WTC11 (cell line): Measurements from ENCODE around the gene NSMCE1. TPM values are rescaled to one million over a fixed set of nuclear protein-coding genes. Genes with fewer than 3 reads are reported as not detected.

ENCODE experiments used
- ATAC-seq: fragments of 200-7000 bp; cut with Tn5 transposase; 2 replicates; pipeline ENCODE4 v1.10.0; 2021; ENCODE audit warnings: mild to moderate bottlenecking, moderate library complexity
- CTCF ChIA-PET: fragments of 300-600 bp; sonication (Branson Sonifier 250); formaldehyde crosslinking; loops from one replicate; lab custom pipeline; 2021; ENCODE audit warnings: antibody characterized with exemption; lab: Charles Lee
- POLR2A ChIA-PET: fragments of 350-600 bp; sonication (Branson Sonifier 250); formaldehyde crosslinking; loops from one replicate; lab custom pipeline; 2021; ENCODE audit warnings: antibody characterized with exemption; lab: Charles Lee
- DNase-seq: peaks from one replicate; pipeline ENCODE4 v3.0.0; 2021; ENCODE audit warnings: low spot score
- H3K27ac Mint-ChIP-seq: 2 replicates; pipeline ENCODE4 v1.8.0; 2021; ENCODE audit warnings: mixed read lengths
- H3K27me3 Mint-ChIP-seq: 2 replicates; pipeline ENCODE4 v1.8.0; 2021; ENCODE audit warnings: low read depth, mild to moderate bottlenecking, moderate library complexity, mixed read lengths
- H3K36me3 Mint-ChIP-seq: 2 replicates; pipeline ENCODE4 v1.8.0; 2021; ENCODE audit warnings: mixed read lengths
- H3K4me1 Mint-ChIP-seq: 2 replicates; pipeline ENCODE4 v1.8.0; 2022; ENCODE audit warnings: mixed read lengths
- H3K4me3 Mint-ChIP-seq: 2 replicates; pipeline ENCODE4 v1.8.0; 2021; ENCODE audit warnings: mild to moderate bottlenecking, moderate library complexity, mixed read lengths
- H3K9me3 Mint-ChIP-seq: 2 replicates; pipeline ENCODE4 v1.8.0; 2021; ENCODE audit warnings: mixed read lengths
- CREM ChIP-seq: sonication (generic); formaldehyde crosslinking; IDR thresholded peaks from 2 replicates; pipeline ENCODE4 v1.8.1; 2022; ENCODE audit warnings: mild to moderate bottlenecking, missing genetic modification reagents, moderate library complexity
- ESRRA ChIP-seq: sonication (generic); formaldehyde crosslinking; IDR thresholded peaks from 2 replicates; pipeline ENCODE4 v1.8.1; 2022; ENCODE audit warnings: mild to moderate bottlenecking, missing genetic modification reagents, borderline replicate concordance
- KAT7 ChIP-seq: sonication (generic); formaldehyde crosslinking; IDR thresholded peaks from 2 replicates; pipeline ENCODE4 v1.8.1; 2023; ENCODE audit warnings: missing genetic modification reagents, mild to moderate bottlenecking, borderline replicate concordance
- PREB ChIP-seq: sonication (generic); formaldehyde crosslinking; IDR thresholded peaks from 2 replicates; pipeline ENCODE4 v1.8.1; 2022; ENCODE audit warnings: mild to moderate bottlenecking, missing genetic modification reagents, moderate library complexity, borderline replicate concordance
- TCF7 ChIP-seq: sonication (generic); formaldehyde crosslinking; IDR thresholded peaks from 2 replicates; pipeline ENCODE4 v1.8.0; 2022; ENCODE audit warnings: mild to moderate bottlenecking, low read depth, missing genetic modification reagents, moderate library complexity
- USF2 ChIP-seq: sonication (generic); formaldehyde crosslinking; IDR thresholded peaks from 2 replicates; pipeline ENCODE4 v1.8.1; 2023; ENCODE audit warnings: mild to moderate bottlenecking, missing genetic modification reagents, moderate library complexity
- ZNF423 ChIP-seq: fragments of 250-450 bp; sonication (Bioruptor Pico); IDR thresholded peaks from 2 replicates; pipeline ENCODE4 v2.1.2; 2022; ENCODE audit warnings: mild to moderate bottlenecking, moderate library complexity
- ZNF512 ChIP-seq: sonication (generic); formaldehyde crosslinking; IDR thresholded peaks from 2 replicates; pipeline ENCODE4 v1.8.1; 2022; ENCODE audit warnings: missing genetic modification reagents, borderline replicate concordance
- total RNA-seq: library from RNA; stranded (reverse); gene quantifications from 3 replicates; pipeline ENCODE4 v1.2.3, GENCODE V29; 2021
- TF ChIP-seq, protein P1 (sequence below): fragments of 250-450 bp; sonication (Bioruptor Pico); IDR thresholded peaks from 2 replicates; pipeline ENCODE4 v1.8.0; 2021; ENCODE audit warnings: mild to moderate bottlenecking
- TF ChIP-seq, protein P2 (sequence below): sonication (generic); formaldehyde crosslinking; IDR thresholded peaks from 2 replicates; pipeline ENCODE4 v1.8.1; 2023; ENCODE audit warnings: mild to moderate bottlenecking, moderate library complexity, missing genetic modification reagents

The NSMCE1 gene
- total RNA-seq, 1 experiment from 2014 or later = 29.4 TPM

GRCh38 chr16:27223226-27223610, 45.4 kb downstream of the NSMCE1 start:
- ChIA-PET CTCF (interaction anchor here (0.6 to 3.0 kb wide), 4 partner anchors 12 to 328 kb away, joined by 3 to 11 read pairs (median 6); no protein-coding TSS in a partner anchor), POLR2A (interaction anchor here (0.6 kb wide), 1 partner anchor 1012 kb away, joined by 3 read pairs; no protein-coding TSS in a partner anchor)
- H3K27ac Mint-ChIP-seq = no peak overlapping the region
- ATAC-seq (no peak; the same call in 1 of the 2 replicates), DNase-seq (no peak)
- H3K36me3 Mint-ChIP-seq = no peaks in the 10 kb centered on the region
- H3K9me3 Mint-ChIP-seq = no peaks in the 10 kb centered on the region
- H3K4me3 Mint-ChIP-seq = no peak overlapping the region
- TF ChIP-seq USF2 = no peak
- no peaks in the 10 kb centered on the region for H3K4me1 Mint-ChIP-seq
- H3K27me3 Mint-ChIP-seq = no peaks in the 10 kb centered on the region

DNA sequence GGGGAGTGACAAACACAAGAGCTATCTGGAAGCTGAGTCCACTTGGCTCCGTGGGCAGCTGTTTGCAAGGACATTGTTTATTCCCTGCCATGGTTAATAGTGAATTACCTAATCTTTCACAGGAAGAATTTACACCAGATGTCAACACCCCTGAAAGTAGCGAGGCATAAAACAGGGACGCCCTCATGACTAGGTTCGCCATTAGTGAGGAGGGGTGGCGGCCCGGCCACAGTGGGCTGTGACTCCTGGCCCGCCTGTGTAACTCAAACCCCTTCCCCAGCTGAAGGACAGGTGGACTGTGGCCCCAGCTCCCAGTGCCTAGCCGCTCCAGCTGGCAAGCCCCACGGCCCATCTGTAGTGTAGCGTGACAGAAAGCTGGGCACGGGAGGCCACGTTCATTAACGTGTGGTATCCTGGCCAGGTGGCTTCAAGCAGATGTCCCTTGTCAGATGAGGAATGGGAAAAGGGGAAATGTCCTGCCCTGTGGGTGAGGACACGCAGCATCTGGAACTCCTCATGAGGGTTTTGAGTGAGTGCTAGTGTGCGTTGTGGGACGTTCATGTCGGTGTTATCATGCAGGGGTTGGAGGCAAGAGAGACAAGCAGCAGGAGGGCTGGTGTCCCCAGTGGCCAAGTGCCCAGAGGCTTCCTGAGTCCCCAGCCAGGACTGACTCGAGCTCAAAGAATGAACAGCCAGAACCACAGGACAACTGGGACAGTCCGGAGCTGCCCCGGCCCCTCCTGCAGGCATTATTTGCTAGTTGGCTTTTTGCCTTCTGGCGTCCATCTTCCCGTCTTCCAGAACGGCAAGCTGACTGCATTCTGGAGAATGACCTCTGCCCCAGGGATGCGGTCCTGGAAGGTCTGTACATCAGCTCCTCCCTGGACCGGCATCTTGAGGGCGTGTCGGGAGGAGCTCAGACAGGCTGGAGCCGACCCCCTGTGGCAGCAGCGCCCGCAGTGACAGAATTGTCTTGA, 46.0 kb downstream of the NSMCE1 start:
- H3K4me1 Mint-ChIP-seq = no peaks in the 10 kb centered on the region
- no peaks in the 10 kb centered on the region for H3K27me3 Mint-ChIP-seq
- DNase-seq = no peak
- TF ChIP-seq, protein P1, sequence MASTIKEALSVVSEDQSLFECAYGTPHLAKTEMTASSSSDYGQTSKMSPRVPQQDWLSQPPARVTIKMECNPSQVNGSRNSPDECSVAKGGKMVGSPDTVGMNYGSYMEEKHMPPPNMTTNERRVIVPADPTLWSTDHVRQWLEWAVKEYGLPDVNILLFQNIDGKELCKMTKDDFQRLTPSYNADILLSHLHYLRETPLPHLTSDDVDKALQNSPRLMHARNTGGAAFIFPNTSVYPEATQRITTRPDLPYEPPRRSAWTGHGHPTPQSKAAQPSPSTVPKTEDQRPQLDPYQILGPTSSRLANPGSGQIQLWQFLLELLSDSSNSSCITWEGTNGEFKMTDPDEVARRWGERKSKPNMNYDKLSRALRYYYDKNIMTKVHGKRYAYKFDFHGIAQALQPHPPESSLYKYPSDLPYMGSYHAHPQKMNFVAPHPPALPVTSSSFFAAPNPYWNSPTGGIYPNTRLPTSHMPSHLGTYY = no peak
- TF ChIP-seq KAT7 (CRISPR knock-in tag) (no peak), CREM (CRISPR knock-in tag) (no peak), ZNF512 (CRISPR knock-in tag) (no peak), PREB (no peak), TCF7 (CRISPR knock-in tag) (no peak), ZNF423 (no peak), USF2 (no peak), ESRRA (CRISPR knock-in tag) (no peak)
- TF ChIP-seq, protein P2, sequence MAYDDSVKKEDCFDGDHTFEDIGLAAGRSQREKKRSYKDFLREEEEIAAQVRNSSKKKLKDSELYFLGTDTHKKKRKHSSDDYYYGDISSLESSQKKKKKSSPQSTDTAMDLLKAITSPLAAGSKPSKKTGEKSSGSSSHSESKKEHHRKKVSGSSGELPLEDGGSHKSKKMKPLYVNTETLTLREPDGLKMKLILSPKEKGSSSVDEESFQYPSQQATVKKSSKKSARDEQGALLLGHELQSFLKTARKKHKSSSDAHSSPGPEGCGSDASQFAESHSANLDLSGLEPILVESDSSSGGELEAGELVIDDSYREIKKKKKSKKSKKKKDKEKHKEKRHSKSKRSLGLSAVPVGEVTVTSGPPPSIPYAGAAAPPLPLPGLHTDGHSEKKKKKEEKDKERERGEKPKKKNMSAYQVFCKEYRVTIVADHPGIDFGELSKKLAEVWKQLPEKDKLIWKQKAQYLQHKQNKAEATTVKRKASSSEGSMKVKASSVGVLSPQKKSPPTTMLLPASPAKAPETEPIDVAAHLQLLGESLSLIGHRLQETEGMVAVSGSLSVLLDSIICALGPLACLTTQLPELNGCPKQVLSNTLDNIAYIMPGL (CRISPR knock-in tag) = no peak
- H3K36me3 Mint-ChIP-seq = no peaks in the 10 kb centered on the region
- ChIA-PET POLR2A (interaction anchor here (0.6 kb wide), 1 partner anchor 1013 kb away, joined by 3 read pairs; no protein-coding TSS in a partner anchor), CTCF (interaction anchor here (0.6 to 3.0 kb wide), 5 partner anchors 13 to 327 kb away, joined by 3 to 11 read pairs (median 6); no protein-coding TSS in a partner anchor)
- H3K4me3 Mint-ChIP-seq = no peak overlapping the region
- ATAC-seq = no peak
- H3K27ac Mint-ChIP-seq = peak overlapping the region; percentile 15; the same call in 1 of the 2 replicates
- no peaks in the 10 kb centered on the region for H3K9me3 Mint-ChIP-seq
